ENCODE data around the gene C14orf39. TPM values are rescaled to one million over a fixed set of nuclear protein-coding genes. Genes with fewer than 3 reads are reported as not detected.

Gene C14orf39
- total and polyA plus RNA-seq, 5 donors from 2014 or later: not detected

DNA sequence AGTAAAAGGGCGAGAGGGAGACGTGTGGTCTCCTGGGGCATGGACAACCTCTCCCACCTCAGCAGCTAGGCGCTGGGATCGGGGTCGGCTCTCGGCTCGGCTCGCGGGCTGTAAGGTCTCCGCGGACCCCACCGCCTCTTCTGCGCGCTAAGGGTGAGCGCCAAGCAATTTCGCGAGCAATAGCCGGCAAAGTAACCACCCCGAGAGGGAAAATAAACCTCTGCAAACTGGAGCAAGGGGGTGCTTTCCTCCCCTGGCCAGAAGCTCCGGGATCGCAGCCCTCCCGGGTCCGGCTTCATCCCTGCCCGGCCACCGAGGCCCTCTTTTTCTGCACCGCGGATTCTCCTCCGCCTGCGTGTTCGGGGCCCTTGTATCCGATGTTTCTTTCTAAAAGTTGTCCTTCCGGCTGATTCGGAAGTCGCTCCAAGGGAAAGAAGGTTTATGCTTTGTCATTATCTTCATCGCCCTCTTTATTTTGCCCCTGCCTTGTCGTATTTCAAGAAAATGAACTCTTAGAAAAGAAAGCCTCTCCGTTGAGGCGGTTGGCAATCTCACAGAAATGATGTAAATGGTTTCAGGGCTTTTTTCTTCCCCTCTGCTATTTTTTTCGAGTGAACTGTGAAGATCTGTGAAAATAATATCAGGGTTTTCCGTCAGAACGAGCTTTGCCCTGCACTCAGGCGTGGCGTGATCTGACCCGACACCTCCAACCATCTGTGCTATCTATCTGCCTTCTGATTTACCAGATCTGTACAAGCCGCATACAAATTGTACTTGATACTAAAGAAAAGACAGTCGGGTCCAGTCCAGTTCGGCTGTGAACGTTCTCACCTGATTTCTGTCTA is 21.3 kb upstream of the C14orf39 start:
- peaks cover 0 to 6% (median 0%) of the 10 kb centered on the region in 7 donors for H3K9me3 Mint-ChIP-seq
- Histone ChIP-seq H3K9me3 (ENCODE audit: control insufficient read depth in 2 of 2, low read length in 2 of 2) (no peaks in the 10 kb centered on the region), H3K27ac (ENCODE audit: insufficient read depth, low read length, poor library complexity, severe bottlenecking) (no peak overlapping the region), H3K4me1 (ENCODE audit: control insufficient read depth, insufficient read depth, low read length, poor library complexity, severe bottlenecking) (peaks cover 6% of the 10 kb centered on the region), H3K27me3 (ENCODE audit: control insufficient read depth, insufficient read depth, low read length) (peaks cover 48% of the 10 kb centered on the region), H3K4me3 (ENCODE audit: low read depth, low read length) (no peak overlapping the region), H3K36me3 (ENCODE audit: control insufficient read depth, insufficient read depth, low read length) (no peaks in the 10 kb centered on the region)
- H3K27me3 Mint-ChIP-seq: peaks cover 90% of the 10 kb centered on the region
- H3K4me1 Mint-ChIP-seq: peaks cover 0 to 17% (median under 1%) of the 10 kb centered on the region in 4 donors
- no peak overlapping the region for H3K4me3 Mint-ChIP-seq
- no peak overlapping the region for H3K27ac Mint-ChIP-seq
- DNase-seq: no peak
- H3K36me3 Mint-ChIP-seq: no peaks in the 10 kb centered on the region
- ATAC-seq (ENCODE audit: low read depth in 2 of 2): no peak

DNA sequence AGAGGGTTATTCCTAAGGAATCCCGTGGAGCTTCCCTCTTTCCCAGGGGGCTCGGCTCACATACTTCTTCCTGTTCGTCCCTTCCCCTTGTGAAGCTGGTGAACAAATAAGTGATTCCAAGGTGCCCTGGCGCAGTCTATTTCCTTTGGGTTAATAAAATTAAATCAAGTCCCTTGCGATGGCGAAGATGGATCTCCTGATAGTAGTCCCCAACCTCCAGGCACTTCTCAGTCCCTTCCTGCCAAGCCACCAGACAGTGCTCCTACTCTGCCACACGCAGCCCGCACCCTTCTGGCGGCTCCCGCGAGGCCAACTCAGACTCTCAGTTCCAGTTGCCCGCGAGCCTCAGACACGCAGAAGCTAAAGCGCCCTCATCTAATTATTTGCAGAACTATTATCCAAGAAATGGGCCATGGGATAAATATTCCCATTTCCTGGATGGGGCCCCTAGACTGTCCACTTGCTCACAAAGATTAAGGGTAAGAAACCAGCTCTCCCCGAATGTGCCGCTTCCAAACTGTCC is 20.7 kb upstream of the C14orf39 start:
- Histone ChIP-seq H3K9me3 (ENCODE audit: control insufficient read depth in 2 of 2, low read length in 2 of 2) (no peaks in the 10 kb centered on the region), H3K27ac (ENCODE audit: insufficient read depth, low read length, poor library complexity, severe bottlenecking) (no peak overlapping the region), H3K4me3 (ENCODE audit: low read depth, low read length) (no peak overlapping the region), H3K36me3 (ENCODE audit: control insufficient read depth, insufficient read depth, low read length) (no peaks in the 10 kb centered on the region), H3K27me3 (ENCODE audit: control insufficient read depth, insufficient read depth, low read length) (peaks cover 41% of the 10 kb centered on the region), H3K4me1 (ENCODE audit: control insufficient read depth, insufficient read depth, low read length, poor library complexity, severe bottlenecking) (peaks cover 6% of the 10 kb centered on the region)
- Mint-ChIP-seq H3K36me3 (no peaks in the 10 kb centered on the region), H3K27me3 (peaks cover 90% of the 10 kb centered on the region), H3K27ac (no peak overlapping the region), H3K4me1 (peaks cover 0 to 14% (median 0%) of the 10 kb centered on the region in 4 donors), H3K4me3 (no peak overlapping the region), H3K9me3 (peaks cover 0 to 6% (median 0%) of the 10 kb centered on the region in 7 donors)
- ATAC-seq (ENCODE audit: low read depth in 2 of 2) (no peak), DNase-seq (no peak)

DNA sequence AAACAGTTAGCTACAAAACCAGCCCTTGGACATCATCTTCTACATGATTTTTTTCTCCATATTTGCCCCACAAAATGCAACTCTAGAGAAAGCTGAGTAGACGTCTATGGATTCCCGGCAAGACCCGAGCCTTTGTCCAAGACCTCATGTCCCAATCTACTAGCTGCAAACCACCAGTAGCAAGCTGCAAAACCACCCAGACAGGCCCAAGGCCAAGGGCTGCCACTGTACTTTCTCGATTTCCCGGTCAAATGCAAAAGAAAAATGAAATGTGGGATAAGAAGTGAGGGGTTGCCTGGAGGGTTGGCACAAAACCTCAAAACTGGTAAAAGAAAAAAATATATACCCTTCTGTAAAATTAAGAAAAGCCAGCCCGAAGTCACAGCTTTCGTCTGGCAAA is 20.1 kb upstream of the C14orf39 start:
- DNase-seq: no peak
- H3K27ac Mint-ChIP-seq: no peak overlapping the region
- H3K9me3 Mint-ChIP-seq: peaks cover 0 to 6% (median 2%) of the 10 kb centered on the region in 7 donors
- no peak overlapping the region for H3K4me3 ChIP-seq (ENCODE audit: low read depth, low read length)
- peaks cover 39% of the 10 kb centered on the region for H3K27me3 ChIP-seq (ENCODE audit: control insufficient read depth, insufficient read depth, low read length)
- H3K9me3 ChIP-seq (ENCODE audit: control insufficient read depth in 2 of 2, low read length in 2 of 2): no peaks in the 10 kb centered on the region
- peaks cover 92% of the 10 kb centered on the region for H3K27me3 Mint-ChIP-seq
- peaks cover 2% of the 10 kb centered on the region for H3K4me1 ChIP-seq (ENCODE audit: control insufficient read depth, insufficient read depth, low read length, poor library complexity, severe bottlenecking)
- peaks cover 0 to 12% (median 0%) of the 10 kb centered on the region in 4 donors for H3K4me1 Mint-ChIP-seq
- no peak overlapping the region for H3K27ac ChIP-seq (ENCODE audit: insufficient read depth, low read length, poor library complexity, severe bottlenecking)
- H3K36me3 ChIP-seq (ENCODE audit: control insufficient read depth, insufficient read depth, low read length): no peaks in the 10 kb centered on the region
- no peak overlapping the region for H3K4me3 Mint-ChIP-seq
- no peak for ATAC-seq (ENCODE audit: low read depth in 2 of 2)
- H3K36me3 Mint-ChIP-seq: no peaks in the 10 kb centered on the region

DNA sequence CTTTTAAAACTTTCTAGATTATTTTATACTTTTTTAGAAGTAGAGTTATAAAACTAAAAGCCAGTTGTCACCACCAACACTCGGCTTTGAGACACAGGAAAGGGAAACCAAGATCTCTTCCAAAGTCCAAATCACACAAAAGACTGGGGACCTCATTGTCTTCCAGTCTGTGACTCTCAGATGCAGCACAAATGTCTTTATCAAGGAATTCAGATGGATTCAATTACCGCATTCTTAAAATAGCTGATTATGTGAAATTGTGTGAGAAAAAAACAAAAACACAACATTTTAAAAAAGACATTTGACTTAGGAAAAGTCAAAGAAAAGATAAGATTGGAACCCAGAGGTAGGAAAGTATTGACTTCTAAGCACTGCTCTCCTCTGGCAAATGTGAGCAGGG is 19.6 kb upstream of the C14orf39 start:
- H3K4me1 Mint-ChIP-seq: peaks cover 0 to 9% (median 0%) of the 10 kb centered on the region in 4 donors
- ATAC-seq (ENCODE audit: low read depth in 2 of 2) (no peak), DNase-seq (no peak)
- H3K27me3 Mint-ChIP-seq: peaks cover 89% of the 10 kb centered on the region
- H3K4me3 Mint-ChIP-seq: peak overlapping the region in 1 of 4 donors; percentile 61
- H3K9me3 ChIP-seq (ENCODE audit: control insufficient read depth in 2 of 2, low read length in 2 of 2): no peaks in the 10 kb centered on the region
- no peaks in the 10 kb centered on the region for H3K36me3 Mint-ChIP-seq
- H3K36me3 ChIP-seq (ENCODE audit: control insufficient read depth, insufficient read depth, low read length): no peaks in the 10 kb centered on the region
- H3K4me3 ChIP-seq (ENCODE audit: low read depth, low read length): no peak overlapping the region
- no peak overlapping the region for H3K27ac ChIP-seq (ENCODE audit: insufficient read depth, low read length, poor library complexity, severe bottlenecking)
- H3K27ac Mint-ChIP-seq: no peak overlapping the region
- no peaks in the 10 kb centered on the region for H3K4me1 ChIP-seq (ENCODE audit: control insufficient read depth, insufficient read depth, low read length, poor library complexity, severe bottlenecking)
- peaks cover 0 to 7% (median 2%) of the 10 kb centered on the region in 7 donors for H3K9me3 Mint-ChIP-seq
- peaks cover 37% of the 10 kb centered on the region for H3K27me3 ChIP-seq (ENCODE audit: control insufficient read depth, insufficient read depth, low read length)

DNA sequence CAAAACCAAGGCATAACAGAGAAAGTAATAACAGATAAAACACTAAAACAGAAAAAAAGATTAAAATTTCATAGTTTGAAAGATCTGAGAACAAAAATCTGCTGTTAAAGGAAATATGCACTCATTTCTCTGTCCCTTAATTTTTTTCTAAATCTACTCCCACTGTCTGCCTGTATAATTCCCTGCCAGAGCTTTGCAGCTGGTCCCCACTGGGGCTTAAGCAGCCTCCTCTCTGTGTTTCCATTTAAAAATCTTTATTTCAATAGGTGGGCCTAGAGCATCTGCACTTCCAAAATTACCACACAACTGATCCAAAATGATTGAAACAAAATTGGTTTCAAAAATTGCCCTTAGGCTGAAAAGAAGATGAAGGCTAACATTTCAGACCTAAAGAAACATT is 16.7 kb upstream of the C14orf39 start:
- no peaks in the 10 kb centered on the region for H3K4me1 Mint-ChIP-seq
- Histone ChIP-seq H3K27ac (ENCODE audit: insufficient read depth, low read length, poor library complexity, severe bottlenecking) (no peak overlapping the region), H3K4me3 (ENCODE audit: low read depth, low read length) (no peak overlapping the region), H3K36me3 (ENCODE audit: control insufficient read depth, insufficient read depth, low read length) (no peaks in the 10 kb centered on the region), H3K27me3 (ENCODE audit: control insufficient read depth, insufficient read depth, low read length) (peaks cover 24% of the 10 kb centered on the region), H3K4me1 (ENCODE audit: control insufficient read depth, insufficient read depth, low read length, poor library complexity, severe bottlenecking) (no peaks in the 10 kb centered on the region), H3K9me3 (ENCODE audit: control insufficient read depth in 2 of 2, low read length in 2 of 2) (no peaks in the 10 kb centered on the region)
- H3K27me3 Mint-ChIP-seq: peaks cover 67% of the 10 kb centered on the region
- no peaks in the 10 kb centered on the region for H3K36me3 Mint-ChIP-seq
- H3K9me3 Mint-ChIP-seq: peaks cover 0 to 7% (median 0%) of the 10 kb centered on the region in 7 donors
- ATAC-seq (ENCODE audit: low read depth in 2 of 2) (no peak), DNase-seq (no peak)
- no peak overlapping the region for H3K27ac Mint-ChIP-seq
- H3K4me3 Mint-ChIP-seq: peak overlapping the region in 1 of 4 donors; percentile 87

DNA sequence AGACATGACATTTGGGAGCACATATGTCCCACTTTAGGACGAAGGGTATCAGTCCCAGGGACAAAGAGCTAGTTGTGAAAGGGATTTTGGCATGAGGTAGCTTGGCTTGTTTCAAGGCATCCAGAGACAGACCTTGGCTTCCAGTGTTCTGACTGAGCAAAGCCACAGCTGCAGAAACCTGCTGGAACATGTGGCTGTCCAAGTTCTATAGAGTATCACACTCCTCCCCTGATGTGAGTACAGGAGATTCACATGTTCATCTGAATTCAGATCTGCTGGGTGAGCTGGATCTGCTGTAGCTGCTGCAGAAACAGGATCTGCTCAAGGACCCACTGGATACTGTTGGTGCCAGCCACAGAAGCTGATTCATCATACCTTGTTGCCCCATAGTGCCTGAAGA is 10.1 kb upstream of the C14orf39 start:
- H3K4me3 Mint-ChIP-seq: no peak overlapping the region
- Histone ChIP-seq H3K36me3 (ENCODE audit: control insufficient read depth, insufficient read depth, low read length) (no peaks in the 10 kb centered on the region), H3K27me3 (ENCODE audit: control insufficient read depth, insufficient read depth, low read length) (peaks cover 2% of the 10 kb centered on the region), H3K9me3 (ENCODE audit: control insufficient read depth in 2 of 2, low read length in 2 of 2) (no peaks in the 10 kb centered on the region), H3K4me3 (ENCODE audit: low read depth, low read length) (no peak overlapping the region), H3K27ac (ENCODE audit: insufficient read depth, low read length, poor library complexity, severe bottlenecking) (no peak overlapping the region), H3K4me1 (ENCODE audit: control insufficient read depth, insufficient read depth, low read length, poor library complexity, severe bottlenecking) (no peaks in the 10 kb centered on the region)
- DNase-seq: no peak
- H3K27ac Mint-ChIP-seq: no peak overlapping the region
- H3K27me3 Mint-ChIP-seq: peaks cover 5% of the 10 kb centered on the region
- ATAC-seq (ENCODE audit: low read depth in 2 of 2): no peak
- H3K9me3 Mint-ChIP-seq: peaks cover 2 to 6% (median 4%) of the 10 kb centered on the region in 7 donors
- H3K36me3 Mint-ChIP-seq: no peaks in the 10 kb centered on the region
- no peaks in the 10 kb centered on the region for H3K4me1 Mint-ChIP-seq

DNA sequence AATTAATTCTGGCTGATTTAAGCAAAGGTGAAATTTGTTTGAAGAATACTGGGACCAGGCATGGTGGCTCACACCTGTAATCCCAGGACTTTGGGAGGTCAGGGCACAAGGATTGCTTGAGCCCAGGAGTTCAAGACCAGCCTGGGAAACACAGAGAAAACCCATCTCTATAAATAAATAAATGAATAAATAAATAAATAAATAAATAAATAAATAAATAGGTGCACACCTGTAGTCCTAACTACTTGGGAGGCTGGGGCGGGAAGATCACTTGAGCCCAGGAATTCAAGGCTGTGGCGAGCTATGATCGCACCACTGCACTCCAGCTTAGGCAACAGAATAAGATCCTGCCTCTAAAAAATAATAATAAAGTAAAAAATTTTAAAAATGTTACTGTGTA is 4.4 kb upstream of the C14orf39 start:
- H3K9me3 Mint-ChIP-seq: peaks cover 0 to 6% (median 2%) of the 10 kb centered on the region in 7 donors
- H3K27ac Mint-ChIP-seq: no peak overlapping the region
- Histone ChIP-seq H3K36me3 (ENCODE audit: control insufficient read depth, insufficient read depth, low read length) (no peaks in the 10 kb centered on the region), H3K9me3 (ENCODE audit: control insufficient read depth in 2 of 2, low read length in 2 of 2) (no peaks in the 10 kb centered on the region), H3K4me1 (ENCODE audit: control insufficient read depth, insufficient read depth, low read length, poor library complexity, severe bottlenecking) (peaks cover 6% of the 10 kb centered on the region), H3K27ac (ENCODE audit: insufficient read depth, low read length, poor library complexity, severe bottlenecking) (no peak overlapping the region), H3K4me3 (ENCODE audit: low read depth, low read length) (no peak overlapping the region), H3K27me3 (ENCODE audit: control insufficient read depth, insufficient read depth, low read length) (peaks cover 17% of the 10 kb centered on the region)
- H3K27me3 Mint-ChIP-seq: peaks cover 15% of the 10 kb centered on the region
- peaks cover 0 to 4% (median under 1%) of the 10 kb centered on the region in 4 donors for H3K4me1 Mint-ChIP-seq
- H3K4me3 Mint-ChIP-seq: no peak overlapping the region
- no peak for DNase-seq
- no peaks in the 10 kb centered on the region for H3K36me3 Mint-ChIP-seq
- no peak for ATAC-seq (ENCODE audit: low read depth in 2 of 2)

Measured in CD4-positive, CD25-positive, alpha-beta regulatory T cell (primary cell).